Middle frontal gyrus (tissue), 1 donor: ENCODE data around the gene PAPOLA.

Experiments
- DNase-seq: peaks from one replicate; pipeline ENCODE4 v3.0.0-alpha.2; 2015; ENCODE audit warnings: low spot score; ENCODE audit errors: extremely low spot score

Gene PAPOLA

GRCh38 chr14:96586056-96586455, 83.9 kb downstream of the PAPOLA start:
- no peak for DNase-seq

- DNase-seq, result no peak
These were observed 85.0 kb downstream of the PAPOLA start for GRCh38 chr14:96586921-96587822.

- DNase-seq, result no peak
These were observed 85.7 kb downstream of the PAPOLA start for GRCh38 chr14:96587823-96588385.

DNA sequence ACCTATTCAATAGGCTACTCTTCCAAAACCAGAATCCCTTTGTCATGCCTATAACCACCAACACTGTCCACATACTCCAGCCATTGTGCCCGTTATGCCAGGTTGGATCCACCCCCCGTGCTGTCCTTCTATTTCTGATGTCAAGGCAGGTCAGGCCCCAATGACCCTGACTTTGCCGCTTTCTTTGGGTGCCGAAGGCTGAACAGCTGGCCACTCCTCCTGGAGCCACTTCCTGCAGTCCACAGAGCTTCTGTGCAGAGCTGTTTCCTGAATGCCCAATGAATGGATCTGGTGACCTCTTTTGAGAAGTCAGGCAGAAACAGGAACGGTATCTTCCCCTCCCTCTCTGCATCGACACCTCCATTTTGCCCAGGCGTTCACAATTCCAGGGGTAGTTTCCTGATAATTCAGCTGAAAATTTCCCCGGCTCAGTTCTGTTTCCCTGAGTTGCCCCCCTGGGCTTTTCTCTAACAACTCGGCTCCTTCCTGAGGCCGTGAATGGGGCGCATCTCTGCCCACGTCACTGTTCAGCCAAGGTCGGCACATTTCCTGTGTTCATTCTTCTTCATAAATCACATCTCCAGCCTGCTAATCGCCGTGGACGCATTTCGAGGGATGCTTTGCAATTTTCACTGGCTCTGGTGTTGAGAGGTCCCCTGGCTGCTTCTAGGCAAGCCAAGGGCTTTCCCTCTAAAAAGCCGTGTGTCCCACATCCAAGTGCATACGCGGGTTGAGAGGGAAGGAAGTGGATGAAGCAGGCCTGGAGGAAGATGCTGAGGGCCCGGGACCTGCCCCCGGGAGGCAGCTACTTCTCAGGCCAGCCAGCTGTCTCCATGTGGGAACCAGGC, 86.5 kb downstream of the PAPOLA start:
- DNase-seq, result no peak

DNA sequence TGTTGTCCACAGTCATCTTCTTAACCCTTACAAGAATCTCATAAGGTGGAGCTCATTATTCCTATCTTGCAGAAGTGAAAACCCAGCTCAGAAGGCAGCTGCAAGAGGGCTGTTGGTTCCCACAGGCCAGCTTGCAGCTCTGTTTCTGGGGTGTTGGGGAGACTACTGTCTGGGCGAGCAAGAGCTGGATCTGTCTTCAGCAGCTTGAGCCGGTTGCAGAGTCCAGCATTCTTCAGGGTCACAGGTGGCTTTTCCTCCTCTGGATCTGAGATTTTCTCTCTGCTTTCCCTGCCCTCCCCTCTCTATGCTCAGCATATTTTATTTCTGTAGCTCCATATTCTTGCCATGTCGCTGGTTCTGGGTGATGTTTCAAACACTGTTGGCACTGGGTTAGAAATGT, 87.4 kb downstream of the PAPOLA start:
- DNase-seq, result no peak

DNA sequence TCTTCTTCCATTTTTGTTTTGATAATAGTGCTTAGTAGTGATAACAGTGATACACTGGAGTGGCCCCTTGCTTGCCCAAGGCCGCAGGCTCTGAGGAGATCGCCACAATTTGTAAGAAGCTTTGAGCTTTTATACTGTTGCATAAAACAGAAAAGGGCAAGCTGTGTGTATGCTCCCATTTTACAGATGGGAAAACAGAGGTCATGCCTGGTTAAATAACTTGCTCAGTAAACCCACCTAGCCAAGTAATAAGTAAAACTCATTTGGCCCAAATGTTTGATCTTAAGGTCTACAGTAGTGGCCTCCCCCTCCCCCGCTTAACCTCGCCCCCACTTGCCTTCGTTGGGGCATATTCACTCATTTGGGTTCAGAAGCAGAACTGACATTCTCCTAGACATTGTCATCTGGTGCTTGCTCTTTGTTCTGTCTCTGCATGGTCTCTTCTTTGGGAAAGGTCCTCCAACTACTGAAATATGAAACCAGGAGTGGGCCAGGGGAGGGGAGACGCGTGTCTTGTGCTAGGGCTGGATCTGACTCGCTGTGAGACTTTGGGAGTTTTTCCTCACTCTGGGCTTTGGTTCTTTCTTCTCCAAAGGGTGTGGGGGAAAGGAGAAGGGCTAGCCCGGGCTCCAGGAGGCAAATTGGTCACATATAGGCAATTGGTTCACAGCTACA, 88.1 kb downstream of the PAPOLA start:
- DNase-seq, result no peak

DNA sequence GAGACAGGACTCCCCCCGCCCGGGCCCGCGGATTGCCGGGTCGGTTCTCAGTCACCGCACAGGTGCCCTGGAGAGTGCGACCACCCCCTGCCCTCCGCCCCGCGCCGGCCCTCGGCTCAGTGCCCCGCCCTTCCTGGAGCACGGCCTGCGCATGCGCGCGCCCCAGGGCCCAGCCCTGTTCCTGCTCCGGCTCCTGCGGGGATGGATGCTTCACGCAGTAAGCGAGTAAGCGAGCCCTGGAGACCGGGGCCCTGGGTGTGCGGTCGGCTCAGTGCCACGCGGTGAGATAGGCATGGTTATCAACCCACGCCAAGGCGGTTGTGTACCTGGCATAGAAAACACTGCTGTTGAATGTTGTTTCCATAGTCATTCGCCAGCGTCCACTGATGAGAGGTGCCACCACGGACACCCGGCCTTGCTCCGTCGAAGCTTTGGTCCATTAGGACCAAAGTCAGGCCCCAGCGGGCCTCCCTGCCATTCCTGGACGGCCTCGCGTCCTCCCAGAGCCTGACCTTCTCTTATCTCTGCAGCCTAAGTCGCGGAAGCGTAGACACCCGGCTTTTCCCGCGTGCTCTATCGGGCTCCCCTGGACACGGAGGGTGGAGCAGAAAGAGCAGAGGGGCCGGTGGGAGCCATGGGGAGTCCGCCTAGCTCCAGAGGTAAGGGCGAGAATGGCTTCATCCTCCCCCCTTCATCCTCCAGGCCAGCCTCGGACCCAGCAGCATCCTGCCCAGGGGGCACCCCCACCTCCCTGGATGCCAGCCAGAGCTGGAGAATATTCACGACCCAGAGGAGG, 90.6 kb downstream of the PAPOLA start:
- DNase-seq, result no peak

- no peak for DNase-seq
These were observed 92.8 kb downstream of the PAPOLA start for GRCh38 chr14:96594961-96595360.

- DNase-seq, result no peak
These were observed 95.5 kb downstream of the PAPOLA start for GRCh38 chr14:96597680-96598079.

DNA sequence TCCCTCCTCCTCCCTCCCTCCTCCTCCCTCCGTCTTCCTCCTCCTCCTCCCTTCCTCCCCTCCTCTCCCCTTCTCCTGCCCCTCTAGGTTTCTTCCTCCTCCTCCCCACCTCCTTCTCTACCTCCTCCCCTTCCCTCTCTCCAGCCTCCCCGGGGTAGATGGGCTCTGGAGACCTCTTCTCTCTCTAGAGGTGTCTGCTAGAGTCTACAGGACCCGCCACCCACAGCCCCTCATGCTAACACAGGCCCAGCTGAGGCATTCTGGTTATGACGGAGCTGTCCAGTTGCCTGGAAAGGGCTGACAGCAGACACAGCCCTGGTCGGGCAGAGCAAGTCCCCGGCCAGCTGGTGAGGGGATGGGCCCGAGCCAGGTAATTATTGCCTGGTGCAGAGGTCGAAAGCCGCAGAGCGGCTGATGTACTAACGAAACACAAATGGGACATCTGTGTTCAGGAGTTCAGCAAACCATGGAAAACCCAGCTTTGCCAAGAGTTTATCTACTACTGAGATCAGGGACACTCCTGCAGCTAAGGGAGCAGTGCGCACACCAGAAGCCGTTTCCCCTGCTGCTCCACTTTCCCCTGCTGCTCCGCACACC, 96.2 kb downstream of the PAPOLA start:
- DNase-seq, result no peak

DNA sequence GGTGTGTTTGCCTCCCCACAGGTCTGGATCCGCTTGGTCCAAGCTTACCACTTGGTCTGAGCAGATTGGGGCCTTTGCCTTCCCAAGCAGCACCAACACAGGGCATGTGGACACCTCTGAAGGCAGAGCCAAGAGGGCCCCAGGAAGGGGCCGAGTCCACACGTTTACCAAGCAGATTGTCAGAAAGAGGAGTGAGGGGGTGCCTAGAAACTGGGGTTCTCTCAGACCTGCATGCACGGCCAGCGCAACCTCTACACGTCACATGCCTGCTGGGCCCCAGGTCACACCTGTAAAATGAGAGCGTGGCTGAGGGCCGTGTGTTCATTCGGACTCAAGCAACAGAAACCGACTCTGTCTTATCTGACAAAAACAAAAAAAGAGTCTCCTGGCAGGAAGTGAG, 96.9 kb downstream of the PAPOLA start:
- no peak for DNase-seq

- no peak for DNase-seq
These were observed 100.0 kb downstream of the PAPOLA start for GRCh38 chr14:96602186-96602585.

GRCh38 chr14:96603350-96604255, 101.4 kb downstream of the PAPOLA start:
- no peak for DNase-seq

- DNase-seq, result no peak
These were observed 112.3 kb downstream of the PAPOLA start for GRCh38 chr14:96614481-96614881.

DNA sequence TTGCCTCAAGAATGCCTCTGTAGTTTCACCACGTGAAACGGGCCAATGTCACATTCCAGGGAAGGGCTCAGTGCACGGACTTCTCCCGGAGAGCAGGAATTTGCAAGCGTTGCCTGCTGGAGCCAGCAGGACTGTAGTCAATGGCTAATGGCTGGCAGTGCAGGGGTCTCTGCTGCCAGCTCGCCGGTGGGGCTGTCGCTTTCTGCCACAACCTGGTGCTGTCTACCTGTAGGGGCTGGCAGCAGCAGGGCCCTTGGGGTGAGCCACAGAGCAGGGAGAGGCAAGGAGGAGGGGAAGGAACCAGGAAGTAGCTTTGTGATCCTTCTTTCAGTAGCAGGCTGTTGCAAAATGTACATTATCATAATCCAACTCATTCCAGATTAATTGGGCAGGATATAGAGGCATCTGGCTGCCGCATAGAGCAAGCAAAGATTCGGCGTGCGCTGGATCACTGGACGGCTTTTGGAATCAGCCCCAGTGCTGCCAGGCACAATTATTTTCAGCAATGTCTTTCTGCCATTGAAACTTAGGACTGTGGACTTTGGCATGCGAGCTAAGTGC, 114.1 kb downstream of the PAPOLA start:
- DNase-seq, result no peak
